Measurements from ENCODE around the gene IL4R. TPM values are rescaled to one million over a fixed set of nuclear protein-coding genes. Genes with fewer than 3 reads are reported as not detected.
A peak's percentile ranks its signal among the peaks of the same experiment; 100 is the strongest.

Gene IL4R
- total RNA-seq, 1 experiment from 2014 or later, result 25.1 TPM

- ChIA-PET CTCF (no interaction called here), POLR2A (ENCODE audit: unreplicated experiment) (no interaction called here)
- H3F3A ChIP-seq (ENCODE audit: low read length, unreplicated experiment), result no peaks in the 10 kb centered on the region
- H3K9me2 ChIP-seq (replicated peaks; ENCODE audit: low read length), result no peaks in the 10 kb centered on the region
- intact Hi-C loops (cut with micrococcal nuclease), result no loop called here
- no peak for DNase-seq
- H3K27me3 ChIP-seq (ENCODE audit: low read length), result no peaks in the 10 kb centered on the region
- TF ChIP-seq, protein P1, sequence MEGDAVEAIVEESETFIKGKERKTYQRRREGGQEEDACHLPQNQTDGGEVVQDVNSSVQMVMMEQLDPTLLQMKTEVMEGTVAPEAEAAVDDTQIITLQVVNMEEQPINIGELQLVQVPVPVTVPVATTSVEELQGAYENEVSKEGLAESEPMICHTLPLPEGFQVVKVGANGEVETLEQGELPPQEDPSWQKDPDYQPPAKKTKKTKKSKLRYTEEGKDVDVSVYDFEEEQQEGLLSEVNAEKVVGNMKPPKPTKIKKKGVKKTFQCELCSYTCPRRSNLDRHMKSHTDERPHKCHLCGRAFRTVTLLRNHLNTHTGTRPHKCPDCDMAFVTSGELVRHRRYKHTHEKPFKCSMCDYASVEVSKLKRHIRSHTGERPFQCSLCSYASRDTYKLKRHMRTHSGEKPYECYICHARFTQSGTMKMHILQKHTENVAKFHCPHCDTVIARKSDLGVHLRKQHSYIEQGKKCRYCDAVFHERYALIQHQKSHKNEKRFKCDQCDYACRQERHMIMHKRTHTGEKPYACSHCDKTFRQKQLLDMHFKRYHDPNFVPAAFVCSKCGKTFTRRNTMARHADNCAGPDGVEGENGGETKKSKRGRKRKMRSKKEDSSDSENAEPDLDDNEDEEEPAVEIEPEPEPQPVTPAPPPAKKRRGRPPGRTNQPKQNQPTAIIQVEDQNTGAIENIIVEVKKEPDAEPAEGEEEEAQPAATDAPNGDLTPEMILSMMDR (conservative IDR thresholded peaks at IDR 0.05; ENCODE audit: low read depth, low read length), result no peak
- TF ChIP-seq EZH2phosphoT487 (IDR thresholded peaks at IDR 0.05; ENCODE audit: borderline replicate concordance, low read length) (no peak), EZH2 (IDR thresholded peaks at IDR 0.05; ENCODE audit: low read length, unreplicated experiment) (no peak)
- no TSS peak for BruUV-seq (replicated peaks)
- no peak overlapping the region for H3K4me3 ChIP-seq (ENCODE audit: low read length)
- no peak overlapping the region for H2AFZ ChIP-seq (ENCODE audit: low read length)
- H3K9me3 ChIP-seq (ENCODE audit: low read length), result no peaks in the 10 kb centered on the region
- H3K36me3 ChIP-seq (ENCODE audit: low read depth, low read length), result no peaks in the 10 kb centered on the region
- H3K9ac ChIP-seq (ENCODE audit: low read length), result no peak overlapping the region
- H3K79me2 ChIP-seq (ENCODE audit: low read length), result no peaks in the 10 kb centered on the region
- ATAC-seq, result no peak
- H3K4me2 ChIP-seq (ENCODE audit: low read length), result no peak overlapping the region
- no peaks in the 10 kb centered on the region for H3K4me1 ChIP-seq (ENCODE audit: insufficient read depth, low read length)
- no peaks in the 10 kb centered on the region for H4K20me1 ChIP-seq (ENCODE audit: low read length)
- no peak overlapping the region for H3K27ac ChIP-seq (ENCODE audit: low read length)
These were observed 59.5 kb downstream of the IL4R start for GRCh38 chr16:27373312-27373711.

- intact Hi-C loops (cut with micrococcal nuclease), result no loop called here
- Histone ChIP-seq H3K27ac (ENCODE audit: low read length) (no peak overlapping the region), H3K36me3 (ENCODE audit: low read depth, low read length) (no peaks in the 10 kb centered on the region), H3K27me3 (ENCODE audit: low read length) (no peaks in the 10 kb centered on the region), H3K4me3 (ENCODE audit: low read length) (no peak overlapping the region), H2AFZ (ENCODE audit: low read length) (no peak overlapping the region), H3K9ac (ENCODE audit: low read length) (no peak overlapping the region), H3K4me2 (ENCODE audit: low read length) (no peak overlapping the region), H3F3A (ENCODE audit: low read length, unreplicated experiment) (no peaks in the 10 kb centered on the region), H3K9me3 (ENCODE audit: low read length) (no peaks in the 10 kb centered on the region), H4K20me1 (ENCODE audit: low read length) (no peaks in the 10 kb centered on the region), H3K9me2 (replicated peaks; ENCODE audit: low read length) (no peaks in the 10 kb centered on the region), H3K4me1 (ENCODE audit: insufficient read depth, low read length) (no peaks in the 10 kb centered on the region), H3K79me2 (ENCODE audit: low read length) (no peaks in the 10 kb centered on the region)
- no TSS peak for BruUV-seq (replicated peaks)
- DNase-seq (no peak), ATAC-seq (no peak)
- ChIA-PET CTCF (no interaction called here), POLR2A (ENCODE audit: unreplicated experiment) (no interaction called here)
- TF ChIP-seq EZH2phosphoT487 (IDR thresholded peaks at IDR 0.05; ENCODE audit: borderline replicate concordance, low read length) (no peak), EZH2 (IDR thresholded peaks at IDR 0.05; ENCODE audit: low read length, unreplicated experiment) (no peak)
- TF ChIP-seq, protein P1 (conservative IDR thresholded peaks at IDR 0.05; ENCODE audit: low read depth, low read length), result no peak
These were observed 60.5 kb downstream of the IL4R start for GRCh38 chr16:27374221-27374803.

GRCh38 chr16:27374804-27375425 lies 61.1 kb downstream of the IL4R start:
- no peak overlapping the region for H3K4me3 ChIP-seq (ENCODE audit: low read length)
- no peaks in the 10 kb centered on the region for H3K36me3 ChIP-seq (ENCODE audit: low read depth, low read length)
- no peak overlapping the region for H3K4me2 ChIP-seq (ENCODE audit: low read length)
- no peak overlapping the region for H3K27ac ChIP-seq (ENCODE audit: low read length)
- no peaks in the 10 kb centered on the region for H3K4me1 ChIP-seq (ENCODE audit: insufficient read depth, low read length)
- H4K20me1 ChIP-seq (ENCODE audit: low read length), result no peaks in the 10 kb centered on the region
- no peak for TF ChIP-seq EZH2 (IDR thresholded peaks at IDR 0.05; ENCODE audit: low read length, unreplicated experiment)
- TF ChIP-seq, protein P1 (conservative IDR thresholded peaks at IDR 0.05; ENCODE audit: low read depth, low read length), result peak; percentile 53
- TF ChIP-seq EZH2phosphoT487 (IDR thresholded peaks at IDR 0.05; ENCODE audit: borderline replicate concordance, low read length), result no peak
- no TSS peak for BruUV-seq (replicated peaks)
- H3K27me3 ChIP-seq (ENCODE audit: low read length), result no peaks in the 10 kb centered on the region
- no peaks in the 10 kb centered on the region for H3K9me2 ChIP-seq (replicated peaks; ENCODE audit: low read length)
- H3K9me3 ChIP-seq (ENCODE audit: low read length), result no peaks in the 10 kb centered on the region
- ChIA-PET POLR2A (ENCODE audit: unreplicated experiment) (no interaction called here), CTCF (interaction anchor here (0.6 kb wide), 1 partner anchor 60 kb away, joined by 3 read pairs; no protein-coding TSS in a partner anchor)
- H2AFZ ChIP-seq (ENCODE audit: low read length), result no peak overlapping the region
- peak; percentile 60 for DNase-seq
- intact Hi-C loops (cut with micrococcal nuclease), result no loop called here
- no peak overlapping the region for H3K9ac ChIP-seq (ENCODE audit: low read length)
- H3F3A ChIP-seq (ENCODE audit: low read length, unreplicated experiment), result no peaks in the 10 kb centered on the region
- no peaks in the 10 kb centered on the region for H3K79me2 ChIP-seq (ENCODE audit: low read length)
- ATAC-seq, result peak; percentile 67

All from PC-3 (cell line).